Ascending aorta (tissue), 2 donors: ENCODE data around the gene FLACC1. TPM values are rescaled to one million over a fixed set of nuclear protein-coding genes. Genes with fewer than 3 reads are reported as not detected.

Experiments
- DNase-seq, 2 donors: peaks; one replicate each; pipeline ENCODE4 v3.0.0-alpha.2; 2019; ENCODE audit warnings: low spot score in 2 of 2
- H3K27ac ChIP-seq, 2 donors: fragments of 200-600 bp; sonication (generic); one replicate each; pipeline ENCODE4 v1.5.1; 2016 to 2017; ENCODE audit warnings: mild to moderate bottlenecking in 1 of 2
- H3K27me3 ChIP-seq: fragments of 200-600 bp; sonication (generic); one replicate; pipeline ENCODE4 v1.5.1; 2017
- H3K36me3 ChIP-seq, 2 donors: fragments of 200-600 bp; sonication (generic); one replicate each; pipeline ENCODE4 v1.5.1; 2016
- H3K4me1 ChIP-seq, 2 donors: fragments of 200-600 bp; sonication (generic); one replicate each; pipeline ENCODE4 v1.5.1; 2016 to 2017; ENCODE audit warnings: mild to moderate bottlenecking in 1 of 2
- H3K4me3 ChIP-seq, 2 donors: fragments of 200-600 bp; sonication (generic); one replicate each; pipeline ENCODE4 v1.5.1; 2016 to 2017; ENCODE audit warnings: mild to moderate bottlenecking in 1 of 2
- H3K9me3 ChIP-seq, 2 donors: fragments of 200-600 bp; sonication (generic); one replicate each; pipeline ENCODE4 v1.5.1; 2016
- CTCF ChIP-seq, 3 experiments: fragments of 200-600 bp in 2 of 3; fragments of 450-650 bp in 1 of 3; sonication (generic) in 2 of 3; IDR thresholded peaks; one replicate each; pipeline ENCODE4 v1.5.1; 2016 to 2019; ENCODE audit warnings: antibody characterized with exemption in 3 of 3, mild to moderate bottlenecking in 1 of 3, moderate library complexity in 1 of 3
- intact Hi-C: fragments of 100-400 bp; cut with DNase I; formaldehyde crosslinking; loops from one replicate; pipeline ENCODE4 v1.15.1; 2023
- total RNA-seq: library from RNA; depleted of rRNA; stranded (reverse); fragments of >200 nt; gene quantifications from one replicate; pipeline ENCODE4 v1.1.0, GENCODE V29; 2016

The FLACC1 gene
- total RNA-seq, 1 donor from 2014 or later, result 0.32 TPM

GRCh38 chr2:201275069-201275468 is 82.1 kb downstream of the FLACC1 start:
- H3K4me3 ChIP-seq, result no peak overlapping the region
- peaks cover 14 to 56% of the 10 kb centered on the region in 2 donors for H3K36me3 ChIP-seq
- H3K27ac ChIP-seq, result no peak overlapping the region
- no peak for DNase-seq
- TF ChIP-seq CTCF (IDR thresholded peaks at IDR 0.05), result no peak
- H3K9me3 ChIP-seq, result no peaks in the 10 kb centered on the region
- intact Hi-C loops, result no loop called here
- H3K4me1 ChIP-seq, result no peaks in the 10 kb centered on the region
- no peaks in the 10 kb centered on the region for H3K27me3 ChIP-seq

- Histone ChIP-seq H3K4me3 (no peak overlapping the region), H3K9me3 (no peaks in the 10 kb centered on the region), H3K36me3 (peaks cover 17 to 58% of the 10 kb centered on the region in 2 donors), H3K4me1 (no peaks in the 10 kb centered on the region), H3K27me3 (no peaks in the 10 kb centered on the region), H3K27ac (no peak overlapping the region)
- intact Hi-C loops, result no loop called here
- no peak for TF ChIP-seq CTCF (IDR thresholded peaks at IDR 0.05)
- DNase-seq, result no peak
Measured at GRCh38 chr2:201273330-201273983, 83.7 kb downstream of the FLACC1 start.

GRCh38 chr2:201271917-201272316 is 85.2 kb downstream of the FLACC1 start:
- intact Hi-C loops, result no loop called here
- no peak for DNase-seq
- no peaks in the 10 kb centered on the region for H3K4me1 ChIP-seq
- H3K9me3 ChIP-seq, result no peaks in the 10 kb centered on the region
- TF ChIP-seq CTCF (IDR thresholded peaks at IDR 0.05), result no peak
- H3K27me3 ChIP-seq, result no peaks in the 10 kb centered on the region
- no peak overlapping the region for H3K27ac ChIP-seq
- H3K4me3 ChIP-seq, result no peak overlapping the region
- H3K36me3 ChIP-seq, result peaks cover 17 to 57% of the 10 kb centered on the region in 2 donors

- no peak for DNase-seq
- H3K4me3 ChIP-seq, result no peak overlapping the region
- H3K27me3 ChIP-seq, result no peaks in the 10 kb centered on the region
- no peaks in the 10 kb centered on the region for H3K9me3 ChIP-seq
- no peak overlapping the region for H3K27ac ChIP-seq
- intact Hi-C loops, result no loop called here
- no peaks in the 10 kb centered on the region for H3K4me1 ChIP-seq
- no peak for TF ChIP-seq CTCF (IDR thresholded peaks at IDR 0.05)
- H3K36me3 ChIP-seq, result peaks cover 17 to 48% of the 10 kb centered on the region in 2 donors
Measured at GRCh38 chr2:201270293-201271001, 86.7 kb downstream of the FLACC1 start.

GRCh38 chr2:201269764-201270163 is 87.4 kb downstream of the FLACC1 start:
- no peaks in the 10 kb centered on the region for H3K9me3 ChIP-seq
- H3K27me3 ChIP-seq, result no peaks in the 10 kb centered on the region
- no peak for DNase-seq
- no peak overlapping the region for H3K27ac ChIP-seq
- no peak overlapping the region for H3K4me3 ChIP-seq
- peaks cover 14 to 43% of the 10 kb centered on the region in 2 donors for H3K36me3 ChIP-seq
- intact Hi-C loops, result no loop called here
- no peaks in the 10 kb centered on the region for H3K4me1 ChIP-seq
- TF ChIP-seq CTCF (IDR thresholded peaks at IDR 0.05), result no peak
